IMR-90 (cell line): Measurements from ENCODE around the gene SAT2. TPM values are rescaled to one million over a fixed set of nuclear protein-coding genes. Genes with fewer than 3 reads are reported as not detected.

Source experiments
- ATAC-seq: fragments of 200-7000 bp; cut with Tn5 transposase; 2 replicates; pipeline ENCODE4 v1.9.1; 2020; ENCODE audit warnings: low read depth, mild to moderate bottlenecking, moderate library complexity
- BruUV-seq: library from RNA; stranded (reverse); fragments of 400-500 nt; replicated peaks from 2 replicates; lab custom pipeline; 2021; lab: Mats Ljungman, UMichigan
- CTCF ChIA-PET: fragments of 300-600 bp; formaldehyde crosslinking; extraction: SDS; loops from one replicate; lab custom pipeline; 2021; ENCODE audit warnings: antibody characterized with exemption; lab: Yijun Ruan, JAX
- POLR2A ChIA-PET: fragments of 300-600 bp; sonication (Branson Sonifier 250); formaldehyde crosslinking; loops from one replicate; lab custom pipeline; 2022; ENCODE audit warnings: antibody characterized with exemption; ENCODE audit not compliant: unreplicated experiment; lab: Charles Lee
- DNase-seq: peaks from one replicate; pipeline ENCODE4 v3.0.0; 2013
- H2AFZ ChIP-seq: replicated peaks from 2 replicates; pipeline ENCODE3; 2013; ENCODE audit warnings: low read length, mild to moderate bottlenecking; ENCODE audit not compliant: poor library complexity
- H2AK5ac ChIP-seq: 2 replicates; pipeline ENCODE4 v1.6.1; 2013; ENCODE audit warnings: low read depth, low read length, inconsistent platforms
- H2AK9ac ChIP-seq: replicated peaks from 2 replicates; pipeline ENCODE3; 2013; ENCODE audit warnings: mild to moderate bottlenecking, low read depth, low read length, moderate library complexity; ENCODE audit not compliant: poor library complexity
- H2BK120ac ChIP-seq: 2 replicates; pipeline ENCODE4 v1.6.1; 2013; ENCODE audit warnings: low read depth, low read length, inconsistent platforms
- H2BK15ac ChIP-seq: 3 replicates; pipeline ENCODE4 v1.6.1; 2013; ENCODE audit warnings: low read depth, low read length, inconsistent platforms
- H2BK20ac ChIP-seq: 2 replicates; pipeline ENCODE4 v1.6.1; 2013; ENCODE audit warnings: low read depth, mild to moderate bottlenecking, inconsistent platforms, low read length, moderate library complexity
- H2BK5ac ChIP-seq: 2 replicates; pipeline ENCODE4 v1.6.1; 2013; ENCODE audit warnings: mild to moderate bottlenecking, low read depth, low read length, inconsistent platforms; ENCODE audit not compliant: poor library complexity, severe bottlenecking
- H3K14ac ChIP-seq: replicated peaks from 2 replicates; pipeline ENCODE4 v1.6.1; 2013; ENCODE audit warnings: low read depth, low read length, inconsistent platforms
- H3K18ac ChIP-seq: 2 replicates; pipeline ENCODE4 v1.6.1; 2013; ENCODE audit warnings: low read depth, low read length, control low read depth
- H3K23ac ChIP-seq: 2 replicates; pipeline ENCODE4 v1.6.1; 2013; ENCODE audit warnings: low read depth, low read length, inconsistent platforms
- H3K27ac ChIP-seq: 2 replicates; pipeline ENCODE4 v1.5.1; 2013; ENCODE audit warnings: mild to moderate bottlenecking, control low read depth, low read length; ENCODE audit not compliant: insufficient read depth
- H3K27me3 ChIP-seq: 2 replicates; pipeline ENCODE4 v1.6.1; 2013; ENCODE audit warnings: low read length; ENCODE audit not compliant: control insufficient read depth, insufficient read depth
- H3K36me3 ChIP-seq: 2 replicates; pipeline ENCODE4 v1.6.1; 2013; ENCODE audit warnings: low read length, mixed read lengths; ENCODE audit not compliant: control insufficient read depth, insufficient read depth
- H3K4ac ChIP-seq: 2 replicates; pipeline ENCODE4 v1.6.1; 2013; ENCODE audit warnings: low read depth, low read length, inconsistent platforms
- H3K4me1 ChIP-seq: 2 replicates; pipeline ENCODE4 v1.6.1; 2013; ENCODE audit warnings: low read length, mixed read lengths; ENCODE audit not compliant: control insufficient read depth, insufficient read depth
- H3K4me2 ChIP-seq: 2 replicates; pipeline ENCODE4 v1.6.1; 2013; ENCODE audit warnings: low read depth, mild to moderate bottlenecking, control low read depth, low read length, moderate library complexity
- H3K4me3 ChIP-seq: 2 replicates; pipeline ENCODE4 v1.5.1; 2013; ENCODE audit warnings: low read depth, mild to moderate bottlenecking, control low read depth, low read length, moderate library complexity; ENCODE audit not compliant: insufficient read depth
- H3K56ac ChIP-seq: 2 replicates; pipeline ENCODE4 v1.6.1; 2013; ENCODE audit warnings: low read length, inconsistent platforms; ENCODE audit not compliant: insufficient read depth; ENCODE audit errors: extremely low read depth
- H3K79me1 ChIP-seq, 2 experiments: 2 replicates each; pipeline ENCODE4 v1.6.1; 2013; ENCODE audit warnings: low read length in 2 of 2, inconsistent platforms in 1 of 2, low read depth in 1 of 2
- H3K9ac ChIP-seq: 2 replicates; pipeline ENCODE4 v1.6.1; 2013; ENCODE audit warnings: low read depth, low read length, control low read depth
- H3K9me1 ChIP-seq: 2 replicates; pipeline ENCODE4 v1.6.1; 2013; ENCODE audit warnings: low read length, inconsistent platforms; ENCODE audit not compliant: insufficient read depth
- H3K9me3 ChIP-seq: 2 replicates; pipeline ENCODE4 v1.6.1; 2013; ENCODE audit warnings: low read length; ENCODE audit not compliant: control insufficient read depth, insufficient read depth
- H4K20me1 ChIP-seq: 2 replicates; pipeline ENCODE4 v1.6.1; 2013; ENCODE audit warnings: low read length, inconsistent platforms; ENCODE audit not compliant: insufficient read depth
- H4K5ac ChIP-seq: 2 replicates; pipeline ENCODE4 v1.6.1; 2013; ENCODE audit warnings: mild to moderate bottlenecking, low read depth, low read length, control low read depth
- H4K8ac ChIP-seq, 2 experiments: 2 replicates each; pipeline ENCODE4 v1.6.1; 2013; ENCODE audit warnings: low read depth in 2 of 2, low read length in 2 of 2, control low read depth in 1 of 2, inconsistent platforms in 1 of 2
- H4K91ac ChIP-seq: 2 replicates; pipeline ENCODE4 v1.6.1; 2013; ENCODE audit warnings: low read depth, low read length, inconsistent platforms; ENCODE audit not compliant: insufficient read depth
- BHLHE40 ChIP-seq: fragments of 150-350 bp; IDR thresholded peaks from 2 replicates; pipeline ENCODE4 v1.6.1; 2016; ENCODE audit warnings: mild to moderate bottlenecking, low read depth, low read length
- CEBPB ChIP-seq: IDR thresholded peaks from 2 replicates; pipeline ENCODE4 v1.6.1; 2012; ENCODE audit warnings: low read depth, low read length, improper control_type of control experiment
- CHD1 ChIP-seq: IDR thresholded peaks from 2 replicates; pipeline ENCODE4 v1.6.1; 2012; ENCODE audit warnings: low read depth, low read length, improper control_type of control experiment
- FOS ChIP-seq: fragments of 150-350 bp; IDR thresholded peaks from 2 replicates; pipeline ENCODE4 v1.6.1; 2016; ENCODE audit warnings: low read depth, low read length
- MAFK ChIP-seq: IDR thresholded peaks from 2 replicates; pipeline ENCODE4 v1.6.1; 2012; ENCODE audit warnings: low read depth, low read length, improper control_type of control experiment
- NFE2L2 ChIP-seq: fragments of 150-350 bp; IDR thresholded peaks from 2 replicates; pipeline ENCODE4 v1.6.1; 2016; ENCODE audit warnings: low read depth, mild to moderate bottlenecking, low read length
- POLR2A ChIP-seq: IDR thresholded peaks from 2 replicates; pipeline ENCODE4 v1.6.1; 2012; ENCODE audit warnings: mild to moderate bottlenecking, low read depth, low read length
- RAD21 ChIP-seq: IDR thresholded peaks from 2 replicates; pipeline ENCODE4 v1.6.1; 2012; ENCODE audit warnings: low read length, improper control_type of control experiment
- RCOR1 ChIP-seq: IDR thresholded peaks from 2 replicates; pipeline ENCODE4 v1.6.1; 2012; ENCODE audit warnings: mild to moderate bottlenecking, low read length, improper control_type of control experiment; ENCODE audit not compliant: insufficient replicate concordance
- WGBS, 2 experiments: methylation state at CpG; one replicate each; pipeline versions ENCODE4 v1.1.5 to v1.1.7; 2013; ENCODE audit warnings: missing lambda C conversion rate in 2 of 2; ENCODE audit not compliant: insufficient read length in 1 of 2; ENCODE audit errors: extremely low coverage in 2 of 2; 5-methylcytosine and 5-hydroxymethylcytosine counted together
- dilution Hi-C: fragments of 300-500 bp; cut with HindIII; formaldehyde crosslinking; loops from one replicate; pipeline ENCODE4 v1.14.3; 2018; ENCODE audit warnings: low sequenced_read_pairs; ENCODE audit not compliant: unreplicated experiment
- in situ Hi-C: fragments of 300-500 bp; cut with MboI; formaldehyde crosslinking; loops from 3 replicates; pipeline ENCODE4 v1.14.3; 2019; ENCODE audit warnings: low sequenced_read_pairs, inconsistent platforms, mixed read lengths
- intact Hi-C: fragments of 100-400 bp; cut with micrococcal nuclease; formaldehyde crosslinking; loops from 2 replicates; pipeline ENCODE4 v1.10.0; 2022
- polyA plus RNA-seq, 3 experiments: library from polyadenylated mRNA; depleted of rRNA; stranded (reverse); fragments of >200 nt; gene quantifications; 2 replicates each; pipeline ENCODE4 v1.2.3, GENCODE V29; 2012; ENCODE audit warnings: low replicate concordance in 1 of 3
- total RNA-seq: library from RNA; depleted of rRNA; stranded (reverse); fragments of >200 nt; gene quantifications from 2 replicates; pipeline ENCODE4 v1.2.3, GENCODE V29; 2012
- TF ChIP-seq, protein P1 (sequence below): fragments of 150-350 bp; IDR thresholded peaks from 2 replicates; pipeline ENCODE4 v1.6.1; 2017; ENCODE audit warnings: mild to moderate bottlenecking, antibody characterized with exemption, low read length, low read depth

Gene SAT2
- total and polyA plus RNA-seq, 2 of the 4 experiments (the other 2 are of a cell fraction), result 20.4 to 45.9 TPM

DNA sequence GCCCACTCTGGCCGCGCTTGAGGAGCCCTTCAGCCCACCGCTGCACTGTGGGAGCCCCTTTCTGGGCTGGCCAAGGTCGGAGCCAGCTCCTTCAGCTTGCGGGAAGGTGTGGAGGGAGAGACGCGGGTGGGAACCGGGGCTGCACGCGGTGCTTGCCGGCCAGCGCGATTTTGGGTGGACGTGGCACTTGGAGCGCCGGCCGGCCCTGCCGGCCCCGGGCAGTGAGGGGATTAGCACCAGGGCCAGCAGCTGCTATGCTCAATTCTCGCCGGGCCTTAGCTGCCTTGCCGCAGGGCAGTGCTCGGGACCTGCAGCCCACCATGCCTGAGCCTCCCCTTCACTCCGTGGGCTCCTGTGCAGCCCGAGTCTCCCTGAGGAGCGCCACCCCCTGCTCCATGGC, 13.2 kb upstream of the SAT2 start:
- Histone ChIP-seq H2BK15ac (no peak overlapping the region), H3K27me3 (peaks cover 7% of the 10 kb centered on the region), H3K56ac (no peak overlapping the region), H4K91ac (no peak overlapping the region), H4K8ac (no peak overlapping the region), H3K79me1 (no peaks in the 10 kb centered on the region), H3K18ac (no peak overlapping the region), H4K5ac (no peak overlapping the region), H3K4ac (no peak overlapping the region), H3K23ac (no peak overlapping the region), H3K4me3 (no peak overlapping the region), H2BK5ac (no peak overlapping the region), H3K14ac (no peak overlapping the region), H3K4me2 (no peak overlapping the region), H2AK9ac (no peak overlapping the region), H2AFZ (no peak overlapping the region), H2BK120ac (no peak overlapping the region), H3K27ac (no peak overlapping the region), H3K36me3 (no peaks in the 10 kb centered on the region), H2AK5ac (no peak overlapping the region), H3K4me1 (no peaks in the 10 kb centered on the region), H3K9me1 (no peaks in the 10 kb centered on the region), H4K20me1 (no peaks in the 10 kb centered on the region), H2BK20ac (no peak overlapping the region), H3K9ac (no peak overlapping the region), H3K9me3 (no peaks in the 10 kb centered on the region)
- intact Hi-C loops (no loop called here), in situ Hi-C loops (no loop called here), dilution Hi-C loops (no loop called here)
- 90% methylated on average over 16 of the region's 26 CpGs; no CpG with 5 or more reads in 1 of the 2 experiments for WGBS, 2 experiments
- ChIA-PET CTCF (no interaction called here), POLR2A (no interaction called here)
- DNase-seq (no peak), ATAC-seq (no peak)
- TF ChIP-seq RCOR1 (no peak), POLR2A (no peak), RAD21 (no peak), CHD1 (no peak), CEBPB (no peak), NFE2L2 (no peak), FOS (no peak), MAFK (no peak), BHLHE40 (no peak)
- TF ChIP-seq, protein P1, sequence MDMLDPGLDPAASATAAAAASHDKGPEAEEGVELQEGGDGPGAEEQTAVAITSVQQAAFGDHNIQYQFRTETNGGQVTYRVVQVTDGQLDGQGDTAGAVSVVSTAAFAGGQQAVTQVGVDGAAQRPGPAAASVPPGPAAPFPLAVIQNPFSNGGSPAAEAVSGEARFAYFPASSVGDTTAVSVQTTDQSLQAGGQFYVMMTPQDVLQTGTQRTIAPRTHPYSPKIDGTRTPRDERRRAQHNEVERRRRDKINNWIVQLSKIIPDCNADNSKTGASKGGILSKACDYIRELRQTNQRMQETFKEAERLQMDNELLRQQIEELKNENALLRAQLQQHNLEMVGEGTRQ, result no peak
- no TSS peak for BruUV-seq
